ENCODE data around the gene ILKAP. TPM values are rescaled to one million over a fixed set of nuclear protein-coding genes. Genes with fewer than 3 reads are reported as not detected.

The ILKAP gene
- total and polyA plus RNA-seq, 2 experiments from 2014 or later, result 25.9 to 37.5 TPM

DNA sequence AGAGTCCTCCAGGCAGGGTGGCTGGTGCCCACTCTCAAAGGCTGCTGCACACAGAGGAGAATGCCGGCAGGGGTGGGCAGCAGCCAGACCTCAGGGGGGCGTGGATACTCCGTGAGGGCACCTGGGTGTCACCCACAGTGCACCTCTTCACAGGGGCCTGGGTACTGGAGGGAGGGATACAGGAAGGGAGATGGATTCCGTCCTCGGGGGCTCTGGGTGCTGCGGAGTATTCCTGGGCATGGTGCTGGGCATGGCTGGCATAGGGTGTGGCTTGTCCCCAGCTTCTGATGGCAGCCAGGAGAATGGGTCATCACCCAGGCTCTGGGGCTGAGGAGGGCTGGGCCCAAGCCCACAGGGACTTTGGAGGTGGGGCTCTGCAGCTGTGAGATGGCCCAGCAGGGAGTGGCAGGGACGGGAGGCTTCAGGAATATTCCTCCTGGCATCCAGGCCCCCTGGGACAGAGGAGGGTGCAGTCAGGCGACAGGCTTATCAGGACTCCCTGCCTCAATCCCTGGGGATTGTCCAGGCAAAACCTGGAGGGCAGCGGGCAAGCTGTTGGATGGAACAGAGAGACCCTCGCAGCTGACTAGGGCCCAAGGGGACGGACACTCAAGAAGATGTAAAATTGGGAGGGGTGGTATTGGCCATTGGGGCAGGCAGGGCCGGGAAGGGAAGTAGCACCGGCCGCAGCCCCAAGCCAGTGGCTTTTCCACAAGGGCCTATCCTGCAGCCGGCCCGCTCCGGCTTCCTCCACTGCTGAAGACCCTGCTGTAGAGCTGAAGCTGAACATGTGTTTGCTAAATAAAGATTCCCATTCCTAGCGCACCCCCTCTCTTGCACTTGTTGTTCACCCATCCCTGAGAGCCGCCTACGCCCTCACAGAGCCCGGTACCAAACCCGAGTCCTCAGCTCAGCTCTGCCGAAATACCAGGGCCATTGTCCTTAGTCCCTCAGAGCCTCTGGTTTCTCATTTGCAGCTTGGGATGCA lies 70.7 kb downstream of the ILKAP start:
- Histone ChIP-seq H4K20me1 (ENCODE audit: insufficient read depth, poor library complexity, severe bottlenecking) (no peaks in the 10 kb centered on the region), H3K27me3 (no peaks in the 10 kb centered on the region), H2AFZ (no peak overlapping the region), H3K9me2 (replicated peaks; ENCODE audit: insufficient read depth) (no peaks in the 10 kb centered on the region), H3K4me1 (ENCODE audit: insufficient read depth) (no peaks in the 10 kb centered on the region), H3K36me3 (replicated peaks; ENCODE audit: insufficient read depth, low read depth) (no peaks in the 10 kb centered on the region), H3K4me2 (no peak overlapping the region), H3K27ac (no peak overlapping the region), H3K4me3 (no peak overlapping the region), H3K9me3 (ENCODE audit: low read depth) (no peaks in the 10 kb centered on the region), H3K79me2 (no peaks in the 10 kb centered on the region)
- no peak for TF ChIP-seq EZH2phosphoT487 (IDR thresholded peaks at IDR 0.05; ENCODE audit: low read depth, severe bottlenecking, unreplicated experiment)
- no peak for DNase-seq (ENCODE audit: low spot score)
- WGBS (ENCODE audit: low lambda C conversion rate, missing lambda C conversion rate), result 95% methylated on average over 23 of the region's 23 CpGs

DNA sequence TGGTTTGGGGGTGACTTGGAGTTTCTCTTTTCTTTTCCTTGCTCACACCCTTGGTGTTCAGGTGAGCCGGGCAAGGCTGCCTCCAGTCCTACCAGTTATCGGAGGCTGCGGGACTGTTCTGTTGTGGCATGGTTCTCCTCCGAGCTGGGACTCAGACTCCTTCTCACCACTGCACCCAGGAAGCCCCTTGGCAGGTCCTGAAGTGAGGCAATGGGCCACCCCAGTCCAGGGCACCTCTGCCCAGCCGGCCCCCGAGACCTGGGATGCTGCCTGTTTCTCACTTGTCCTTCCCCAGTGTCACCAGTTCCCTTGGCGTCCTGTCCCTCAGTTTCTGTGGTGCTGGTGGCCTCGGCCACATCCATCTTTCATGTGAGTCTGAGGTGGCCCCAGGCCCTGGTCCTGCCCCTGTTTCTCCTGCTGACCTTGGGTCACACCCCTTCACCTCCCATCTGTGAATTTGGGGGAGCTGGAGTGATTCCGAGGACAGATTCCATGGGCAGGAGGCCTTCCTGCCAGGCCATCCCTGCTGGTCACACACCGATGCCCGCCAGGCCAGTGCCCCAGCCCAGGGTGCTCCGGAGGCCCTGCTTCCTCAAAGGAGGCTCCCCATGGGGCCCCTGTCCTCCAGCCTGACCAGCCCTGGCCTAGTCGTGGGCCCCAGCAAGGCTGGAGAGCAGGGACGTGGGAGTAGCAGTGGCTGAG lies 71.6 kb downstream of the ILKAP start:
- WGBS (ENCODE audit: low lambda C conversion rate, missing lambda C conversion rate), result 94% methylated on average over 14 of the region's 14 CpGs

DNA sequence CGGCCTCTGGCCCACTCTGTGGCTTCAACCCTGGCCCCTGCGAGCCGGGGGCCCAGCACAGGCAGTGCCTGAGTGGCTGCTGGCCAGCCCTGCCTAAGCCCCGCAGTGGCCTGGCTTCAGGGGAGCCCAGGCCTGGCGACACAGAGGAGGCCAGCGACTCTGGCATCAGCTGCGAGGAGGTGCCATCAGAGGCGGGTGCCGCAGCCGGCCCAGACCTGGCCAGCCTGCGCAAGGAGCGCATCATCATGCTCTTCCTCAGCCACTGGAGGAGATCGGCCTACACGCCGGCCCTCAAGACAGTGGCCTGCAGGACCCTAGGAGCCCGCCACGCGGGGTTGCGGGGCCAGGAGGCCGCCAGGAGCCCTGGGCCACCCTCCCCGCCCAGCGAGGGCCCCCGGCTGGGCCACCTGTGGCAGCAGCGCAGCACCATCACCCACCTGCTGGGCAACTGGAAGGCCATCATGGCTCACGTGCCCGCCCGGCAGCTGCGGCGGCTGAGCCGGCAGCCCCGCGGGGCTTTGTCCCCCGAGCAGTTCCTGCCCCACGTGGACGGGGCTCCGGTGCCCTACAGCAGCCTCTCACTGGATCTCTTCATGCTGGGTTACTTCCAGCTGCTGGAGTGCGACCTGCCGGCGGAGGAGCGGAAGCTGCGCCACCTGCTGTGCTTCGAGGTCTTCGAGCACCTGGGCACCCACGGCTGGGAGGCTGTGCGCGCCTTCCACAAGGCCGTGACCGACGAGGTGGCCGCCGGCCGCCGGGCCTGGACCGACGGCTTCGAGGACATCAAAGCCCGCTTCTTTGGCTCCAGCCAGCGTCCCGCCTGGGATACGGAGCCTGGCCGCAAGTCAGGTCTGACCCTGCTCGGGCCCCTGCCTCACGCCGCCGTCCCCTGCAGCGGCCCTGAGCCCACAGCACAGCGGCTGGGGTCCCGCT lies 72.5 kb downstream of the ILKAP start:
- no peaks in the 10 kb centered on the region for H3K79me2 ChIP-seq
- 94% methylated on average over 62 of the region's 68 CpGs for WGBS (ENCODE audit: low lambda C conversion rate, missing lambda C conversion rate)
- H3K4me3 ChIP-seq, result no peak overlapping the region
- no peaks in the 10 kb centered on the region for H3K9me2 ChIP-seq (replicated peaks; ENCODE audit: insufficient read depth)
- no peaks in the 10 kb centered on the region for H3K27me3 ChIP-seq
- no peak for TF ChIP-seq EZH2 (IDR thresholded peaks at IDR 0.05; ENCODE audit: borderline replicate concordance)
- TF ChIP-seq, protein P1, sequence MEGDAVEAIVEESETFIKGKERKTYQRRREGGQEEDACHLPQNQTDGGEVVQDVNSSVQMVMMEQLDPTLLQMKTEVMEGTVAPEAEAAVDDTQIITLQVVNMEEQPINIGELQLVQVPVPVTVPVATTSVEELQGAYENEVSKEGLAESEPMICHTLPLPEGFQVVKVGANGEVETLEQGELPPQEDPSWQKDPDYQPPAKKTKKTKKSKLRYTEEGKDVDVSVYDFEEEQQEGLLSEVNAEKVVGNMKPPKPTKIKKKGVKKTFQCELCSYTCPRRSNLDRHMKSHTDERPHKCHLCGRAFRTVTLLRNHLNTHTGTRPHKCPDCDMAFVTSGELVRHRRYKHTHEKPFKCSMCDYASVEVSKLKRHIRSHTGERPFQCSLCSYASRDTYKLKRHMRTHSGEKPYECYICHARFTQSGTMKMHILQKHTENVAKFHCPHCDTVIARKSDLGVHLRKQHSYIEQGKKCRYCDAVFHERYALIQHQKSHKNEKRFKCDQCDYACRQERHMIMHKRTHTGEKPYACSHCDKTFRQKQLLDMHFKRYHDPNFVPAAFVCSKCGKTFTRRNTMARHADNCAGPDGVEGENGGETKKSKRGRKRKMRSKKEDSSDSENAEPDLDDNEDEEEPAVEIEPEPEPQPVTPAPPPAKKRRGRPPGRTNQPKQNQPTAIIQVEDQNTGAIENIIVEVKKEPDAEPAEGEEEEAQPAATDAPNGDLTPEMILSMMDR (IDR thresholded peaks at IDR 0.05; ENCODE audit: poor library complexity), result no peak
- TF ChIP-seq EZH2phosphoT487 (IDR thresholded peaks at IDR 0.05; ENCODE audit: low read depth, severe bottlenecking, unreplicated experiment), result no peak
- no peaks in the 10 kb centered on the region for H4K20me1 ChIP-seq (ENCODE audit: insufficient read depth, poor library complexity, severe bottlenecking)
- no peak overlapping the region for H2AFZ ChIP-seq
- H3K4me1 ChIP-seq (ENCODE audit: insufficient read depth), result no peaks in the 10 kb centered on the region
- H3K36me3 ChIP-seq (replicated peaks; ENCODE audit: insufficient read depth, low read depth), result no peaks in the 10 kb centered on the region
- no peak overlapping the region for H3K4me2 ChIP-seq
- no peak for DNase-seq (ENCODE audit: low spot score)
- no peaks in the 10 kb centered on the region for H3K9me3 ChIP-seq (ENCODE audit: low read depth)
- H3K27ac ChIP-seq, result no peak overlapping the region

More for the DNA sequence above, 71.6 kb downstream of the ILKAP start:
- no peak overlapping the region for H3K27ac ChIP-seq
- no peak for DNase-seq (ENCODE audit: low spot score)
- no peaks in the 10 kb centered on the region for H3K36me3 ChIP-seq (replicated peaks; ENCODE audit: insufficient read depth, low read depth)
- H3K27me3 ChIP-seq, result no peaks in the 10 kb centered on the region
- no peak overlapping the region for H3K4me3 ChIP-seq
- no peaks in the 10 kb centered on the region for H3K9me3 ChIP-seq (ENCODE audit: low read depth)
- H4K20me1 ChIP-seq (ENCODE audit: insufficient read depth, poor library complexity, severe bottlenecking), result no peaks in the 10 kb centered on the region
- no peaks in the 10 kb centered on the region for H3K79me2 ChIP-seq
- no peaks in the 10 kb centered on the region for H3K9me2 ChIP-seq (replicated peaks; ENCODE audit: insufficient read depth)
- no peak overlapping the region for H3K4me2 ChIP-seq
- TF ChIP-seq EZH2 (IDR thresholded peaks at IDR 0.05; ENCODE audit: borderline replicate concordance), result no peak
- TF ChIP-seq, protein P1 (IDR thresholded peaks at IDR 0.05; ENCODE audit: poor library complexity), result no peak
- TF ChIP-seq EZH2phosphoT487 (IDR thresholded peaks at IDR 0.05; ENCODE audit: low read depth, severe bottlenecking, unreplicated experiment), result no peak
- H2AFZ ChIP-seq, result no peak overlapping the region
- no peaks in the 10 kb centered on the region for H3K4me1 ChIP-seq (ENCODE audit: insufficient read depth)
